D721Med (cell line): ENCODE results near the gene SLC25A26.

Source experiments
- DNase-seq: peaks from one replicate; pipeline ENCODE4 v3.0.0; 2011; ENCODE audit warnings: low spot score; ENCODE audit not compliant: insufficient read length
- FAIRE-seq: peaks from 2 replicates; lab custom pipeline; 2011; peaks lifted over from hg19 to GRCh38; lab: Jason Lieb, UNC
- TF ChIP-seq, protein P1 (sequence below): IDR thresholded peaks from 2 replicates; pipeline ENCODE4 v1.5.1; 2012; ENCODE audit warnings: mild to moderate bottlenecking, control low read depth; ENCODE audit not compliant: insufficient read depth; ENCODE audit errors: missing control alignments

Gene SLC25A26

DNA sequence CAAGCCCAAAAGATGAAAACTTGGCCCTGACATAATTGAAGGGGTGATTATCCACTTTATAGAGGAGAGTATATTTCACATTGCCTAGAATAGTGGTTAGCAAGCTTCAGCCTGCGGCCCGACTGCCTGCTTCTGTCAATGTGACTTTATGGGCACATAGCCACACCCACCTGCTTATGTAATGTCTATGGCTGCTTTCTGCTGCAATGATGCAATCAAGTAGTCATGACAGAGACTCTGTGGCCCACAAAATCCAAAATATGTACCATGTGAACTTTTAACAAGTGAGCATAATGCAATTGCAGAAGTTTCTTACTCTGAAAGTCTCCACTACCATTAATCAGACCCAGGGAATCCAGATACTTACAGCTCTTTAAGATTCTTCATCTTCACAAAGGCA lies 176.9 kb downstream of the SLC25A26 start:
- TF ChIP-seq, protein P1, sequence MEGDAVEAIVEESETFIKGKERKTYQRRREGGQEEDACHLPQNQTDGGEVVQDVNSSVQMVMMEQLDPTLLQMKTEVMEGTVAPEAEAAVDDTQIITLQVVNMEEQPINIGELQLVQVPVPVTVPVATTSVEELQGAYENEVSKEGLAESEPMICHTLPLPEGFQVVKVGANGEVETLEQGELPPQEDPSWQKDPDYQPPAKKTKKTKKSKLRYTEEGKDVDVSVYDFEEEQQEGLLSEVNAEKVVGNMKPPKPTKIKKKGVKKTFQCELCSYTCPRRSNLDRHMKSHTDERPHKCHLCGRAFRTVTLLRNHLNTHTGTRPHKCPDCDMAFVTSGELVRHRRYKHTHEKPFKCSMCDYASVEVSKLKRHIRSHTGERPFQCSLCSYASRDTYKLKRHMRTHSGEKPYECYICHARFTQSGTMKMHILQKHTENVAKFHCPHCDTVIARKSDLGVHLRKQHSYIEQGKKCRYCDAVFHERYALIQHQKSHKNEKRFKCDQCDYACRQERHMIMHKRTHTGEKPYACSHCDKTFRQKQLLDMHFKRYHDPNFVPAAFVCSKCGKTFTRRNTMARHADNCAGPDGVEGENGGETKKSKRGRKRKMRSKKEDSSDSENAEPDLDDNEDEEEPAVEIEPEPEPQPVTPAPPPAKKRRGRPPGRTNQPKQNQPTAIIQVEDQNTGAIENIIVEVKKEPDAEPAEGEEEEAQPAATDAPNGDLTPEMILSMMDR, result no peak
- DNase-seq (no peak), FAIRE-seq (no peak)

DNA sequence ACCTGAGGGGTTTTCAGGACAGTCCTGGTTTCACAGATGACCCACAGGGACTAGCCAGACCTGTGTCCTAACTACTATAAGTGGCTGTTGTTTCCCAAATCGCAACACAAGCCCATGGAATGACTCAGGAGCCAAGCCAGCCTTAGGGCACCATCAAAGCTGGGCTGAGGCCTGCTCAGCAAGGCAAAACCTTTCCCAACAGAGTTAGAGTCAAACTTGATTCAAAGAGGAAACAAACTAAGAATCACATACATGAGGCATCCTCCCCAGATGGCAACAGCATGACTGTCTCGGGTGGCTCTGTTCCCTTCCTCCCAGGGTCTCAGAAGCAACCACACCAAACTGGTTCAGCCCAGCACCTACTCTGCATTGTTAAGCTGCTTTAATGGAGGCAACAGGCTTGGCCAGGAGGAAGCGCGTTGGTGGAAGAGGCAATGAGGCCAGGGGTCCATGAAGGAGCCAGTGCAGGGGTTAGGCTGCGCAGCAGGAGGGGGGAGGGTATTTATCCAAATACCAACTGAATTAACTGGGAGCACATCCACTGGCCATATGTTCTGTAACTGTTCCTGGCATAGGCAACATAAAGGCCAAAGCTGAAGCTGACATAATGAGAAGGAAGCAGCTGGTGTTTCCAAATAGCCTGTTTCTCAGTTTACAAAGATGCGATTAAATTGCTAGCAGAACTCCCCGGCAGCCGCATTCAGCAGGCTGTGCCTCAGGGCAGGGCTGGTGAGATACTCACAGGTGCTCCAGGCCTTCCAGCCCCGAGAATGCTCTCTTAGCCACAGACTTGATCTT lies 177.6 kb downstream of the SLC25A26 start:
- DNase-seq (no peak), FAIRE-seq (no peak)
- TF ChIP-seq, protein P1, result no peak

DNA sequence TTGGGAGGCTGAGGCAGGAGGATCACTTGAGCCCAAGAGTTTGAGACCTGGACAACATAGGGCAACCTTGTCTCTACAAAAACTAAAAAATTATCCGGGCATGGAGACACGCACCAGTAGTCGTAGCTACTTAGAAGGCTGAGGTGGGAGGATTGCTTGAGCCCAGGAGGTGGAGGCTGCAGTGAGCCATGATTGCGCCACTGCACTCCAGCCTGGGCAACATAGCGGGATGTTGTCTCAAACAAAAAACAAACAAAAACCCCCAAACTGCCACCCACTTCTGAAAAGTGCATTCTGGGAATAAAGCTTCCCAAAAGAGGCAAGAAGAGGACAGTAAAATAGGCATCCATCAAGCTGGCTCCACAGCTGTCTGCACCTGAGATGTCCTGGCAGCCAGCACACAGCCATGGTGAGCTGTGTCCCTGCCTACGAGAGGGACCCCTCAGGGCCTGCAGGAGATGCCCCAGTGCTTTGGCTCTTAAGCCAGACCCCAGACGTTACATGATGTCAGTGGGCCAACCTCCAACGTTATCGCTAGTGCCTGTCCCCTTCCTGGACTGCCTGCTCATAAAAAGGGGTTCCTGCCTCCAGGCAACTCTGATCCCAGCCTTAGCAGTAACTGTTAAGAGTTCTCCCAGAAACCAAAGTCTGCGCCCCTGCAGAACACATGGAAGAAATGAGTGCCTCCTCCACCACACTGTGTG lies 178.9 kb downstream of the SLC25A26 start:
- FAIRE-seq (no peak), DNase-seq (no peak)
- TF ChIP-seq, protein P1, result no peak

DNA sequence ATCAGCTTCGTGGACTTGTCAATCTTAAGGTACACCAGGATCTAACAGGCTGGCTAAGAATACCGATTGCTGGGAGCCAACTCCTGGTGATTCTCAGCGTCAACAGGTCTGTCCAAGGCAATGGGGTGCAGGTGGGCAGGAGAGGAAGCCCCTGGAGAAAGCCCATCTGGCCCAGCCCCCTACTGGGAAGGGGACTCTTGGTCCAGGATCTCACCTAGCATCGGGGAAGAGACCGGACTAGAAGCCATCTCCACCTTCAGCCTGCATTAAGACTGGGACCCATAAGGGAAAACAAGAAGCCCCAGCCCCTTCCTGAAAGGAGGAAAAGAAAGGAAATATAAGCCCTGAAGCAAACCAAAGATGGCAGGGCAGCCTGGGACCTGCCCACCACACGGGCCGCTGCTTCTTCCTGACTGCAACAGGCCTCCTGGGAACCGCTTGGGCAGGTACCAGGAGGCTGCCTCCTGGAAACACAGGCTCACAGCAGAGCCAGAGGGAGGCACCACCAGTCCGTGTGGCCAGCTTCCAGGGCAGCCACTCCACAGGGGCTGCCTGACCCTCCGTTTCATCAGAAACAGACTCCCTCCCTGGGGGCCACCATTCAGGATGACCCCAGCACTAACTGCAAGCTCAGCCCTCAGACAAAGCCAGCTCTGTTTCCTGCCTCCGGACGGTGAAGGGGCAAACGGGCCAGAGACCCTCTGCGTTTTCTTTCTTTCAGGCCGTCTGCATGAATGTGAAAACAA lies 179.8 kb downstream of the SLC25A26 start:
- no peak for FAIRE-seq

DNA sequence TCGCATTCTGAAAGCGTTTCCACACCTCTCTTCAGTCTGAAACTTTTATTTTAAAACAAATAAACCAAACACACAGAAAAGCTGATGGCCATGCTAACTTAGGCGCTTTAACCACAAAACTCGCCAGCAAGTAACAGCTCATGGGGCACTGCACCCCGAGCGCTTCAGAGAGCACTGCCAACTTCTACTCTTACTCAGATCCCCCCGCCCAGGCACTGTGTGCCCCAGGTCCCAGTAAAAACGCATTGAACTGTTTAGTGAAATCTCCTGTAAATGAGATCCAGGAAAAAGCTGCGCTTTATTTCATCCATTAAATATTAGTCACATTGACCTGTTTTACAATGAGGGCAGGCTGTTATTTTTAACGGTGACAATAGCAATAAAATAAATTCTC lies 180.4 kb downstream of the SLC25A26 start:
- FAIRE-seq, result no peak
- TF ChIP-seq, protein P1, result no peak
- no peak for DNase-seq

More for the DNA sequence above, 179.8 kb downstream of the SLC25A26 start:
- TF ChIP-seq, protein P1, result no peak
- no peak for DNase-seq

DNA sequence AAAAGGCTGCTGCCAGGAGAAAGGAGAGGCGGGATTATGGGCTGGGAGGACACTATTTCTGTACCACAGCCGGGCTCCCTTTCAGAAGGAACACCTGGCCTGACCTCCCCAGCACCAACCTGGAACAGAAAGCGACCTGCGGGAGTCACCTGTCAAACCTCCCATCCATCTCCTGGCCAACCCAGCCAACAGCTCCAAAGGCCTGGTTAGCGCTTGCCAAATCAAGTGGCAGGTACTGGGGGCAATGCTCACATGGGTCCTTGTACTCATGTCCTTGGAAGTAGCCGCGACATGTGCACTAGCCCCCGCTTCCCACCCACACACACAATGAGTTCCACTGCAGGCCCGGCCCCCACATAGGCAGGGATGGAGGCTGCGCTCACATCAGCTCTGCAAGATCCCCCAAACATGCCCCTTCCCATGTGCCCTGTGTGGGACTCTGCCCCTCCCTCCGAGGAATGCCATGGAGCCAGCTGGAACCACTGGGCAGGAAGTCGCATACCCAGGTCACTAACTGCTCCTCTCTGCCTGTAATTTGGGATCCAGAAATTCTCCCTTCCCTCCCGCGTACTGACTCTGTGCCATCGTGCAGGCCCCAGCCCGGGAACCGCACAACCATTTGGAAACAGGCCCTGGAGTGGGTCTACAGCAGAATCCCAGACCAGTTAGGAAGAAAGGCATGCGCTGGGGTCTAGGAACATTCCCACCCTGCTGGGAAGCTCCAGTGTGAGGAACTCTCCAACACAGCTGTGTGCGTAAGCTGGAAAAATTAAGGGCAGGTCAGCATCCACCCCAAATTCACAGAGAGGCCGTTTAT lies 181.1 kb downstream of the SLC25A26 start:
- TF ChIP-seq, protein P1, result no peak
- DNase-seq, result no peak
- no peak for FAIRE-seq
